ENCODE results near the gene MAP4K5. TPM values are rescaled to one million over a fixed set of nuclear protein-coding genes. Genes with fewer than 3 reads are reported as not detected.

Gene MAP4K5
- total RNA-seq, 1 experiment from 2014 or later = 42.5 TPM

DNA sequence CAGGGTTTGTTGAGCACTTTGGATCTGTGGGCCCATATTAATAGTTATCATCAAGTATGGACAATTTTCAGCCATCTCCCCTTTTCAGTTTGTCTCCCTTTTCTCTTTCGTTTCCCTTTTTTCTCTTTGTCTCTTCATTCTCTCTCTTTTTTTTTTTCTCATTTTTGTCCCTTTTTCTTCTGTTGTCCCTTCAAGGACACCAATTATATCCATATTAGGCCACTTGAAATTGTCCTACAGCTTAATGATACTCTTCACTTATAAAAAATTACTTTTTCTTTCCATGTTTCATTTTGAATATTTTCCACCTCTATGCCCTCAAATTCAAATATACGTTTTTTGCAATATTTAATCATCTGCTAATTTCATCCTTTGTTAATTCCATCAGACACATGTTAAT lies 53.3 kb downstream of the MAP4K5 start:
- DNase-seq (ENCODE audit: extremely low read depth, low read depth) = no peak

DNA sequence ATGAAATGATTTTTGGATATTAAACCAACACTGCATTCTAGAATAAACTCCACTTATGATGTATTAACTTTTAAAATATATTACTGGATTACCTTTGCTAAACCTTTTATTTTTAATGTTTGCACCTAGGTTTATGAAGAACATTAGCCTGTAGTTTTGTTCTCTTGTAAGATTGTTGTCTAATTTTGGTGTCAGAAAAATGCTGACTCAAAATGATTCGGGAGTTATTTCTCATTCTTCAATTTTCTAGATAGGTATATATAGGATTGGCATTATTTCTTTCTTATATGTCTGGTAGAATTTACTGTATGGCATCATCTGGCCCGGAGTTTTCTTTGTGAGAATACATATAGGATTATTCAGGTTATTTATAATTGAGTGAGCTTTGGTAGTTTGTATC lies 54.6 kb downstream of the MAP4K5 start:
- no peak for DNase-seq (ENCODE audit: extremely low read depth, low read depth)

DNA sequence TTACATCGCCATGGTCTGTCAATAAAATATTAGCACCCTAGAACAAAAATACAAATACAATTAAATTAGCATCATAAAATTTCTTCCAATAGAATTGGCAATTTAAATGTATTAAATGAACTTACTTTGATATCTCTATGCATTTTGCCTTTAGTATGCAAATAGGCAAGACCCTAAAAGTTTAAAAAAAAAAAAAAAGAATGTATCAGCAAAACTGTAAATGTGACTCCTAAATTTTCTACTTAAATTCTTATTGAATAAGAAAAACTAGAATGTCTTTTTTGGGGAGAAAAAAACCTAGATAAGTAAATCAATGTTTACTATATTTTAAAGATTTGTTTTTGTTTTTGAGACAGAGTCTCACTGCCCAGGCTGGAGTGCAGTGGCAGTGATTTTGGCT lies 56.2 kb downstream of the MAP4K5 start:
- no peak for DNase-seq (ENCODE audit: extremely low read depth, low read depth)

DNA sequence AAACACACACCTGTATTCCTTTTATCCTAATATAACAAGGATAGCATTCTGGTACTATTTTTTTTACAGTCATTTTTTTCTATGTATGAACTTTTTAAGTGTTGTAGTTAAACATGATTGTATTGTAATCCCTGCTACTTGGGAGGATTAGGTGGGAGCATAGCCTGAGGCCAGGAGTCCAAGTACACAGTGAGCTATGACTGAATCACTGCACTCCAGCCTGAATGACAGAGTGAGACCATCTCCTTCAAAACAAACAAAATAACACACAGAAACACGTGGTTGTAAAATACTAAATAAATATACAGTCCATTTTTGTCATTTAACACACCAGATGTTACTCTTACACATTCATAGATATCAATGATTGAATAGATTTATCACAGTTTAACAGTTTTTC lies 56.9 kb downstream of the MAP4K5 start:
- no peak for DNase-seq (ENCODE audit: extremely low read depth, low read depth)

DNA sequence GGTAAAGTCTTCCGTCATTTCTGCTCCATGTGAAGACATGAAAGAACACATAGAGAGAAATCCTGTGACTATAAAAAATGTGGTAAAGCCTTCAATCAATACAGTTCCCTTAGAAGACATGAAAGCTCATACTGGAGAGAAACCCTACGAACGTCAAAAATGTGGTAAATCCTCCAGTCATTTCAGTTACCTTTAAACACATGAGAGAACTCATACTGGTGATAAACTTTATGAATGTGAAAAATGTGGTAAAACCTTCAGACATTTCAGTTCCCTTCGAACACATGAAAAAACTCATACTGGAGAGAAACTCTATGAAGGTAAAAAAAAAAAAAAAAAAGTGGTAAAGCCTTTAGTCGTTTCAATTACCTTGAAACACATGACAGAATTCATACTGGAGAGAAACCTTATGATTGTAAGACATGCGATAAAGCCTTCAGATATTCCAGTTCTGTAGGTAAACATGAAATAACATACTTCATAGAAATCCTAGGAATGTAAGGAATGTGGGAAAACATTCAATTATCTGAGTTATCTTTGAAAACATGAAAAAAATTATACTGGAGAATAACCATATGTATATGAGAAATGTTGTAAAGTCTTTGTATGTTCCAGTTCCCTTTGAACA lies 60.4 kb downstream of the MAP4K5 start:
- no peak for DNase-seq (ENCODE audit: extremely low read depth, low read depth)

DNA sequence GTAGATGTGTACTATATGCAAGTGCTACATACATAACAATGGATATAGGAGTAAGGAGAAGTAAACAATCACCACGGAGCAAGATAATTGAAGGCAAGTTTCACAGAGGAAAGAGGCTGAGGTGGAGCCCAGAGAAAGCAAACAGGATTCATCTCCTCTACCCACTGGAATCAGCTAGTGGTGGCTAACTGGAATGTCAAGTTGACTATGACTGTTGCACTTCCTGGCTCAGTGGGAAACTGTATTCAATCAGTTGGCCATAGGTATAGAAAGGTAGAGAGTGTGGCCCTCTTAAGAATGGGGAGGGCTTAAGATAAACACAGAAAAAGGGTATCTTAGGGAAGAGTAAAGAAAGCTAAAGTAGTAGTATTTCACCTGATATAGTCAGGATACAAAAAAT lies 62.4 kb downstream of the MAP4K5 start:
- no peak for DNase-seq (ENCODE audit: extremely low read depth, low read depth)

DNA sequence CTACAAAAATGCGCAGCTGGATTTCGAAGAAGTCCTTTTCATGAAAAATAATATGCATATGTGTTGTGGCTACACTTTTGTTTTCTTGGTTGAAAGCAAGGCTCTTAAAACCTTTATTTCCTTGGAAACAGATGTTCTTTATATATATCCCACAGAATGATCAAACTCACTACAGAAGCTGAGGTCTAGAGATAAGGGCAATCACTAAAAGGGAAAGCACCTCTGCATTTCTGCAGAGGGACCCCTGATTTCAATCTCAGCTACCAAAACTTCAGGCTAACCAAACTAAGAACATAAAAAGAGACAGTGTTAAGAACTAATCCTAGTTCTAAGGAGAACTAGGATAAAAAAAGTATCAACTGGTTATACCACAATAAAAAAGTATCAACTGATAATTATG lies 70.3 kb downstream of the MAP4K5 start:
- no peak for DNase-seq (ENCODE audit: extremely low read depth, low read depth)

DNA sequence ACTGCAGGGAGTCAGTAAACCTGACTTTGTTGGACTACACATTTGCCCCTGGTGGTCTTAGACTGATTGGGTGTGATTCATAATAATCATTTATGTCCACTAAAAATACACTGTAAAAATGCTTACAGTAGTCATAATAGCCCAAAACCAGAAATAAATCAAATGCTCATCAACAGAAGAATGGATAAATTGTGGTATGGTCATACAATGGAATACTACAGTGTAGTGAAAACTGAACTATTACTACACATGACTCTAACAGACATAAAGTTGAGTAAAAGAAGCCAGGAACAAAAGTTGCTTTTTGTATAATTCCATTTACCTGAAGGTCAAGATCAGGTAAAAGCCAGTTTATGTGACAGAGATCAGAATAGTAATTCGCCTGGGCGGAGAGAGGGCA lies 78.5 kb downstream of the MAP4K5 start:
- DNase-seq (ENCODE audit: extremely low read depth, low read depth) = no peak

DNA sequence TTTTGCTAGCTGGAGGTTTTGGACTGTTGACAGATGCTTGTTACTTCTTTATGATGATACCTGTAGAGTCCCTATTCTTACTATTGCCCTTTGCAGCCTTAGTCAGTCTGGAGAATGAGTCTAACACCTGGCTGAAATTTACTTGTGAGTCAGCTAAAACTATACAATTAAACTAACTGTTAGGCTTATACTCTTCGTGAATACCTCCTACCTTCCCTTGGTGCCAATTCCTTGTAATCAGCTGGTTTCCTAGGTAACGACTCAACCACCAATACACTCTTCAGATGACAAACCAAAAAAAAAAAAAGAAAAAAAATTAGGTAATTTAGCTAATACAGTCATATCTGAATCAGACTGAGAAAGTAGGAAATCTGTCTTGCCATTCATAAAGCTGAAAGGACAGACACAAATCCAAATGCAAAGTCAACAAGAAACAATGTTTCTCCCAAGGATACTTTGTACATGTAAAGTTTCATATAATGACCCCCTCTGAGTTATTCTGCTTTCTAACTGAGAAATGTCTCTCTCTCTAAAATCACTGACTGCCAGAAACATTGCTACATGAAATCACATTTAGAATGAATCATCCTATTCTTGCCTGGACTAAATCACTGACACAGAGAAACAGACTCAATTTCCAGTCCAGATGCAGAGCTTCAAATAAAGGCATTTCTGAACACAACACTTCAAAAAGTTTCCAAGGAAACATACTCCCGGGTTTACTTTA lies 79.2 kb downstream of the MAP4K5 start:
- DNase-seq (ENCODE audit: extremely low read depth, low read depth) = no peak

DNA sequence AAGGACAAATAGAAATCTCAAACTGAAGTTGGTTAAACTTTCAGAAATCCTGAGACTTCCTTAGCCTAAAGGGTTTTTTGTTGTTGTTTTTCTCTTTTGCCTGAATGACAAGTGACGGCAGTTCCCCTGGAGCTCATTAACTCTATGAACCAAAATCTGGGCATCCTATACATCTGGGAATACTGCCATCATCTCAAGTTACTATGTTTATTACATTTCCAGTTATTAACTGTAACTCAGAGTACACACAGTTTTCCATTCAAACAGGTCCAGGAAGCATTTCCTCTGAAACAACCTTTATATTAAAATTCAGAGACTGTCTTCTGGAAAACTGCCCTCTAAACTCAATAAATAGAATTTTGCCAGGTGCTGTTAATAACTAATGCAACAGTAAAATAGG lies 80.1 kb downstream of the MAP4K5 start:
- DNase-seq (ENCODE audit: extremely low read depth, low read depth) = no peak

DNA sequence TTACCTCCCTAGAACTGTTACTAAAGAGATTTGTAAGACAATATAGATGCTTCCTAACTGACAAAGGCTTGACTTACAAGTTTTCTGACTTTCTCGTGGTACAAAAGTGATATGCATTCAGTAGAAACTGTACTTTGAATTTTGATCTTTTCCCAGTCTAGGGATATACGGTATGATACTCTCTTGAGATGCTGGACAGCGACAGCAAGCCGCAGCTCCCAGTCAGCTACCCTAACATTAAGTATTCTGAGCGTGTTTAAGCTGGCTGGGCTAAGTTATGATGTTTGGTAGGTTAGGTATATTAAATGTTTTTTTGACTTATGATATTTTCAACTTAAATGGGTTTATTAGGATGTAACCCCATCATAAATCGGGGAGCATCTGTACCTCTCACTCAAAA lies 80.5 kb downstream of the MAP4K5 start:
- DNase-seq (ENCODE audit: extremely low read depth, low read depth) = no peak

DNA sequence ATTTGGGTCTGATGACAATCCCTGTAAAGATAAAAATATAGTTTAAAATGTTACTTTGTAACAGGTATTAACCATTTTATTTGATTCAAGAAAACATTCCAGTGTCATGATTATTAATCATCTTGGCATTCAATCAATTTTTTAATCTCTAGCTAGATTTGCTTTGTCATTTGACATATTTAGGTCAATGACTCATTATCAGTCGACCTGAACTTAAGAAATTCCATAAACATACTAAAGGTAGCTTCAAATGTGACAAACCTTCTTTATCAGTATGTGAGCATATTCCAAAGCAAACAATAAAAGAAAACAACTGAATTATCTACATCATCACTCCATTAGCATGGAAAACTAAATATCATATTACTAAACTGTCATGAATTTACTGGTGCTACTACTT lies 84.9 kb downstream of the MAP4K5 start:
- DNase-seq (ENCODE audit: extremely low read depth, low read depth) = no peak

DNA sequence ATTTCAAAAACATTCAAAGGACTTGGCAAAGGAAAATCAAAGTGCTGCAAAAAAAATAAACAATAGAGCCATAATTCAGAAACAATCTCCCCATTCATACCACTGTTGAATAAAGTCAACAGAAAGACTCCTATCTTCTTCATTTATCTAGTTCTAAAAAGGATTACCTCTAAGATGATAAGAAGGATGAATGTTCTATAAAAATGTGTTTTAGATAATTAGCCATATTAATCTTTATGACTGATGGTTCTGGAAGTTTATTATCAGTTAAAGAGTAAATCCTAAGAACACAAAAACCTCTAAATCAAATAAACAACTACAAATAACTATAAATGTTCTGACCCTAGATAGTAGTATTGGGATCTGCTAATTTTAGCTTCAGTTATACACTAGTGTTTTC lies 97.8 kb downstream of the MAP4K5 start:
- no peak for DNase-seq (ENCODE audit: extremely low read depth, low read depth)

DNA sequence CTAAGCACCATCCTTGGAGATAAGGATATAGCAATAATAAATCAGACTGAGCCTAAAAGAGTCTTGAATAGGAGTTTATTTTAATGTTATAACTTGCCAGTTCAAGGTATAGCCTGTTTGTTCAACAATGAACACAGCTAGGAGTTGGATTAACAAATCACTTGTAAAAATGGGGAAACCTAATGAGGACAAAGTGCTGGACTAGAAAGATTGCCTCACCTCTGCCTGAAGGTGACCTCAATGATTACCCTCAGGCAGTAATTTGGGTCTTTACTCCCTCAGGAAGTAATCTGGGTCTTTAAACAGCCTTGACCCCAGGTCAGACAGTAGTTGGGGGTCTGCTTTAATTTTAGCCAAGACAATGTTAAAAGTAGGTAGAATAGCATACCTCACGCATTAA lies 100.2 kb downstream of the MAP4K5 start:
- no peak for DNase-seq (ENCODE audit: extremely low read depth, low read depth)

DNA sequence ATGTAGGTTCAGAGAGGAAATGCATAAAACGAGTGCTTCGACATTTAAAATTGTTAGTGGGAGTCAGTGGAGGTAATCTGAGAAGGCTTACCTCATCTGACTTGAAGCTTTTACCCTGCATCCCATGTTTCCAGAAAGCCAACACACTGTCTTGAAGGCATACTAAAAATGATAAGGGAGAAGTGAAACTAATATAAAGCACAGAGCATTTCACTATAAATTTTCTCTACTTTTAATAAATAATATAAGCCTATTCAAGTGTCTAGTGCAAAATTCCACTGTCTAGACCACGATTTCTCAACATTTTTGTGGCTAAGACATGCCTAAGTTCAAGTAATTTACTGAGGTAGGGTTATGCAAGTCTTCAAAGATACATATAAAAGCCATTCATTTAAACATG lies 106.6 kb downstream of the MAP4K5 start:
- DNase-seq (ENCODE audit: extremely low read depth, low read depth) = no peak

DNA sequence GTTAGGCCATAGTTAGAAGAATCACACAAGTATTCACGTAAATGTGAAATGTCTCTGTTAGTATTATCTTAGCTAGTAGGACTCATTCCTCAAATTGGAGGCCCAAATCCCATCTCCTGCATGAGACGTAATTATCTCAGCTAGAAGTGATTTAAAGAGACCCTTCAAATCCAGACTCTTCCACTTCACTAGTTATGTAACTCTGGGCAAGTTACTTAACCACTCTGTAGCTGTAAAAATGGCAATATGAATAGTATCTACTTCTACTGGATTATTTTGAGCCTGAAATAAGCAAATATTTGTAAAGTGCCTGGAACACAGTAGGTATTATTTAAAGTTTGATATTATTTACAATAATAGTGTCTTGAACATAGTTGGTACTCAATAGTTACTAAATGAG lies 107.3 kb downstream of the MAP4K5 start:
- no peak for DNase-seq (ENCODE audit: extremely low read depth, low read depth)

DNA sequence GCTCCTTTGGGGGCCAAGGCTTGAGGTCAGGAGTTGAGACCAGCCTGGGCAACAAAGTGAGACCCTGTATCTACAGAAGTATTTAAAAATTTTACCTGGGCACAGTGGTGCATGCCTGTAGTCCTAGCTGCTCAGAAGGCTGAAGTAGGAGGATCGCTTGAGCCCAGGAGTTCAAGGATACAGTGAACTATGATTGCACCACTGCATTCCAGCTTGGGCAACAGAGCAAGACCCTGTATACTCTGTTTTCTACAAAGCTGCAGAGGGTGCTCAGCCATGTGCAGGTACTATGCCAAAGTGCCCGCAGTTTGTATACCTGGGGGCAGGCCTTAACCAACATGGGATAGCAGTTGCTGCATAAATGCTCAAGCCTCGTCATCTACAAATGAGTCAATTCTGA lies 108.8 kb downstream of the MAP4K5 start:
- DNase-seq (ENCODE audit: extremely low read depth, low read depth) = no peak

DNA sequence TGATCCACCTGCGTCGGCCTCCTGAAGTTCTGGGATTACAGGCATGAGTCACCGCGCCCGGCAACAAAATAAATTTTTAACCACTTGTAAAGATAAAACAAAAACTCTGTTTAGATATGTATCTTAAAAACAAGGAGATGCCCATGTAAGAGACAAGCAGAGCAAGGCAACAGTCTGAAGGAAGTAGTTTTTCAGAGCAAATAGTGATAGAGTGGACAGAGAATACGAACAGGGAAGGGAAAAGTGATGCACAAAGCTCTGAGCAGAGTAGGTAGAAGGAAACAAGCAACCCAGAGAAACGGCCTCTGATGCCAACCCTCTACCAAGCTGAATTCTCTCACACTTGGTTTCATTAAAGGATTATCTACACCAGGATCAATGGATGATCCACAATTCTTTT lies 110.9 kb downstream of the MAP4K5 start:
- no peak for DNase-seq (ENCODE audit: extremely low read depth, low read depth)

DNA sequence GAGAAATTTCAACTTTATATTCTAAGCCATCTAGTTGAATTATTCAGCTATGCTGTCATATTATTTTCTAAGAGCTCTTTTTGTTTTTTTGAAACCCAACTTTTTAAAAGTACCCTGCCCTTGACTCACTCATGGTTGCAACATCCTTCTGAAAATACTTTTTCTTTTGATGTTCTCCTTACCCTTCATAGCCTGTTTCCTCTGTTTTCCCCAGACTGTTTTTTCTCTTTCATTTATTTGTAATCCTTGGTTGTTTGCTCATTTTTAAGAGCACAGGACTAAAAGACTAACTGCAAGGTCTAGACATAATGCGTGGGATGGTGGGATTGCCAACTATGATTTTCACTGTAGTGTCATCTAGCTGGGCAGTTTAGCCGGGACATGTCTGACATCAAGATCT lies 114.5 kb downstream of the MAP4K5 start:
- DNase-seq (ENCODE audit: extremely low read depth, low read depth) = no peak

DNA sequence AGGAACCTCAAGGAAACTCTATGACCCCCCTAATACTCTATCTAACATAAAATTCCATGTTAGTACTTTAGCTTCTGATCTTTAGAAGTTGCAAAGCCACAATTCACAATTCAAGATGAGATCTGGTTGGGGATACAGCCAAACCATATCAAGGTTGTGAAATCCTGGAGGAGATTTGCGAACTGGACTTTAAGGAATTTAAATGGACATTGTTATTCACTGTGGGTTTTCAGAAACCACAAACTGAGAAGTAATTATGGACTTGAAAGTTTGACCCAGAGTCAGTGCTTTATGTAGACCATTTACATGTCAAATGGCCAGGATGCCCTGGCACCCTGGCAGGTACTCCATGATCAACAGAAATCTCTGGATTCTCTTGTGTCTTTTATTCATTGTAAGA lies 121.4 kb downstream of the MAP4K5 start:
- DNase-seq (ENCODE audit: extremely low read depth, low read depth) = no peak

DNA sequence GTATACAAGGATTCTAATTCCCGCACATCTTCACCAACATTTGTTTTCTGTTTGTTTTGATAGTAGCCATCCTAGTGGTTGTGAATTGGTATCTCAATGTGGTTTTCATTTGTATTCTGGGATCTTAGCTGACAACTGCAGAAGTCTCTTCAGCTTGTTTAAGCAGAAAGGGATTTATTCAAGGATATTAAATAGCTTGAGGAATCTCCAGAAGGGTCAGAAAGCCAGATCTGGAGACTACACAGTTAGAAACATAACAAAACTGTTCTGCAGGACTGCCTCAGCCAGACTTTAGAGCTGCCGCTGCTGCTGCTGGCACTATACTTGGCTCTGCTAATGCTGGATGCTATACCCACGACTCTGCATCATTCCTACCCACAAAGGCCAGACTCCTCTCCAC lies 122.3 kb downstream of the MAP4K5 start:
- DNase-seq (ENCODE audit: extremely low read depth, low read depth) = no peak

DNA sequence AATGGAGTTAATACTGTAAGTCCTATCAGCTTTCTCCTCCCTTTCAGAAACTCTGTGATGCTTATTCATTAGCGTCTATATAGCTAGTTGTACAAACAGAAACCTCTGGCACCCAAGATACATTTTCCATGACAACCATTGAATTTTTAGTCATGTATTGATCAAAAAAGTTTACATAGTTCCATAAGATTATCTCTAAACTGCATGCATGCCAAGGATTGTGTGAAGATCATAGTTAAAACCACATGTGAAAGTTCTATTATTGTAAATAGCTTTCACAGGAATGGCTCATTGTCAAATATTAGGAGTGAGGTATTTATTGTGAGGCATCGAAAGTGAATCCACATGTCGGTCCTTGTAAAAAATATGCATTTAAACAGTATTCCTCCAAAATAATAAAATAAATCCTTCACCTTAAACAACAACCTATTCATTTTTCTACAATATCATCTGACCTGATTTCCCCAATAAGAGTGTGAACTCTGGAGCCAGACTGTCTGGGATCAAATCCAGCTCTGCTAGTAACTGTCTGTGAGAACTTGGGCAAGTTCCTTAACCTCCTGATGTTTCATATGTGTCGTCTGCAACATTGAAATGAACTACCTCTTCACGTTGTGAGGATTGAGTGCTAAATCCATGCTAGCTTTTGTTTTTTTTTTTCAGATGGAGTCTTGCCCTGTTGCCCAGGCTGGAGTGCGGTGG lies 125.1 kb downstream of the MAP4K5 start:
- no peak for DNase-seq (ENCODE audit: extremely low read depth, low read depth)

Data from NCI-H460 (cell line).